Panc1 (cell line): ENCODE data around the gene MACROD2. TPM values are rescaled to one million over a fixed set of nuclear protein-coding genes. Genes with fewer than 3 reads are reported as not detected.

Experiments
- ATAC-seq: fragments of 200-7000 bp; cut with Tn5 transposase; 2 replicates; pipeline ENCODE4 v1.9.1; 2020; ENCODE audit warnings: mild to moderate bottlenecking, moderate library complexity
- BruUV-seq: library from RNA; stranded (reverse); fragments of 400-500 nt; replicated peaks from 2 replicates; lab custom pipeline; 2021; lab: Mats Ljungman, UMichigan
- CTCF ChIA-PET: fragments of 300-600 bp; sonication (Branson Sonifier 250); formaldehyde crosslinking; loops from one replicate; lab custom pipeline; 2022; ENCODE audit warnings: antibody characterized with exemption; lab: Charles Lee
- POLR2A ChIA-PET: fragments of 300-600 bp; sonication (Branson Sonifier 250); formaldehyde crosslinking; loops from one replicate; lab custom pipeline; 2022; ENCODE audit warnings: antibody characterized with exemption; lab: Charles Lee
- DNase-seq: peaks from one replicate; pipeline ENCODE4 v3.0.0-alpha.2; 2010; ENCODE audit warnings: low read depth, low spot score
- H3K27ac ChIP-seq: 2 replicates; pipeline ENCODE4 v1.5.1; 2011; ENCODE audit warnings: mild to moderate bottlenecking, low read length, inconsistent platforms
- H3K27me3 ChIP-seq: fragments of 200-500 bp; sonication (Bioruptor generic); 2 replicates; pipeline ENCODE4 v1.6.0; 2014; ENCODE audit warnings: low read length, inconsistent platforms; ENCODE audit not compliant: control insufficient read depth, insufficient read depth
- H3K36me3 ChIP-seq: fragments of 200-500 bp; sonication (Bioruptor generic); 2 replicates; pipeline ENCODE4 v1.5.1; 2014; ENCODE audit warnings: inconsistent platforms, mild to moderate bottlenecking, low read length, moderate library complexity; ENCODE audit not compliant: control insufficient read depth, insufficient read depth
- H3K4me1 ChIP-seq: 2 replicates; pipeline ENCODE4 v1.5.1; 2011; ENCODE audit warnings: inconsistent platforms, mild to moderate bottlenecking, low read length, moderate library complexity; ENCODE audit not compliant: control insufficient read depth, insufficient read depth
- H3K4me3 ChIP-seq, 2 experiments: 2 replicates each; pipeline ENCODE4 v1.5.1; 2011 to 2012; ENCODE audit warnings: low read depth in 2 of 2, low read length in 2 of 2, mild to moderate bottlenecking in 2 of 2, inconsistent platforms in 1 of 2, moderate library complexity in 1 of 2
- H3K9me3 ChIP-seq: fragments of 200-500 bp; sonication (Bioruptor generic); 2 replicates; pipeline ENCODE4 v1.5.1; 2014; ENCODE audit warnings: low read depth, mild to moderate bottlenecking, inconsistent platforms, low read length, moderate library complexity; ENCODE audit not compliant: control insufficient read depth, insufficient read depth
- POLR2AphosphoS5 ChIP-seq: IDR thresholded peaks from 2 replicates; pipeline ENCODE4 v1.6.1; 2012; ENCODE audit warnings: mild to moderate bottlenecking, low read depth, low read length, moderate library complexity
- SIN3A ChIP-seq: IDR thresholded peaks from 2 replicates; pipeline ENCODE4 v1.6.1; 2012; ENCODE audit warnings: low read depth, mild to moderate bottlenecking, low read length, moderate library complexity, borderline replicate concordance; ENCODE audit not compliant: insufficient read depth
- TCF7L2 ChIP-seq: IDR thresholded peaks from 2 replicates; pipeline ENCODE4 v1.6.1; 2011; ENCODE audit warnings: mild to moderate bottlenecking, low read depth, low read length, inconsistent platforms
- in situ Hi-C: cut with HindIII; loops from 2 replicates; pipeline ENCODE4 v1.10.0; 2016; ENCODE audit warnings: low sequenced_read_pairs, low pct_unique_long_range_greater_than_20kb
- intact Hi-C: fragments of 100-400 bp; cut with micrococcal nuclease; formaldehyde crosslinking; loops from one replicate; pipeline ENCODE4 v1.10.0; 2022; ENCODE audit not compliant: unreplicated experiment
- total RNA-seq: library from RNA; stranded (reverse); gene quantifications from one replicate; pipeline ENCODE4 v1.2.1, GENCODE V29; 2021; ENCODE audit not compliant: unreplicated experiment
- TF ChIP-seq, protein P1 (sequence below), 2 experiments: IDR thresholded peaks; 2 replicates each; pipeline ENCODE4 v1.6.1; 2011 to 2012; ENCODE audit warnings: low read depth in 2 of 2, control low read depth in 1 of 2, low read length in 1 of 2, mild to moderate bottlenecking in 1 of 2, moderate library complexity in 1 of 2; ENCODE audit not compliant: insufficient read depth in 1 of 2
- TF ChIP-seq, protein P2 (sequence below): fragments of 450-650 bp; IDR thresholded peaks from 2 replicates; pipeline ENCODE4 v1.5.1; 2017; ENCODE audit warnings: mild to moderate bottlenecking

MACROD2 gene
- total RNA-seq, 1 experiment from 2014 or later, result 1.2 TPM

DNA sequence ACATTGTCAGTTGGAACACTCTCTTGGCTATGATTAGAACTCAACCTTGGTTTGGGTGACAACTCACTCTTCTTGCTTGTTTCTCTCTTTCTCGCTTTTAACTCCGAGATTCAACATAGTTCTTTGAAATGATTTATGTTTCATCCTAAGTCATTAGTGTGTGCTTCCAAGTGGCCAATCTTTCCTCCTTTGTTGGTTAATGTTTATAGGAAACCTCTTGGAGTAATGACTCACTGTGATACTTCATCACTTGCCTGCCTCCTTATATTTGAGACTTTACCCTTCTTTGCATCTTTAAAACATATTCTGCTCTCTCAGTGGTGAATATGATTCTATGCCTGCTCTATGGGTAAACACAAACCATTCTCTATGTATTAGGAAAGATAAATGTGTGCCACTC, 621.8 kb downstream of the MACROD2 start:
- intact Hi-C loops, result no loop called here
- H3K9me3 ChIP-seq, result no peaks in the 10 kb centered on the region
- no peaks in the 10 kb centered on the region for H3K4me1 ChIP-seq
- ATAC-seq, result no peak
- BruUV-seq, result no TSS peak
- ChIA-PET POLR2A (no interaction called here), CTCF (no interaction called here)
- H3K27ac ChIP-seq, result no peak overlapping the region
- no peak for DNase-seq
- in situ Hi-C loops, result no loop called here
- no peaks in the 10 kb centered on the region for H3K27me3 ChIP-seq
- TF ChIP-seq, protein P1, sequence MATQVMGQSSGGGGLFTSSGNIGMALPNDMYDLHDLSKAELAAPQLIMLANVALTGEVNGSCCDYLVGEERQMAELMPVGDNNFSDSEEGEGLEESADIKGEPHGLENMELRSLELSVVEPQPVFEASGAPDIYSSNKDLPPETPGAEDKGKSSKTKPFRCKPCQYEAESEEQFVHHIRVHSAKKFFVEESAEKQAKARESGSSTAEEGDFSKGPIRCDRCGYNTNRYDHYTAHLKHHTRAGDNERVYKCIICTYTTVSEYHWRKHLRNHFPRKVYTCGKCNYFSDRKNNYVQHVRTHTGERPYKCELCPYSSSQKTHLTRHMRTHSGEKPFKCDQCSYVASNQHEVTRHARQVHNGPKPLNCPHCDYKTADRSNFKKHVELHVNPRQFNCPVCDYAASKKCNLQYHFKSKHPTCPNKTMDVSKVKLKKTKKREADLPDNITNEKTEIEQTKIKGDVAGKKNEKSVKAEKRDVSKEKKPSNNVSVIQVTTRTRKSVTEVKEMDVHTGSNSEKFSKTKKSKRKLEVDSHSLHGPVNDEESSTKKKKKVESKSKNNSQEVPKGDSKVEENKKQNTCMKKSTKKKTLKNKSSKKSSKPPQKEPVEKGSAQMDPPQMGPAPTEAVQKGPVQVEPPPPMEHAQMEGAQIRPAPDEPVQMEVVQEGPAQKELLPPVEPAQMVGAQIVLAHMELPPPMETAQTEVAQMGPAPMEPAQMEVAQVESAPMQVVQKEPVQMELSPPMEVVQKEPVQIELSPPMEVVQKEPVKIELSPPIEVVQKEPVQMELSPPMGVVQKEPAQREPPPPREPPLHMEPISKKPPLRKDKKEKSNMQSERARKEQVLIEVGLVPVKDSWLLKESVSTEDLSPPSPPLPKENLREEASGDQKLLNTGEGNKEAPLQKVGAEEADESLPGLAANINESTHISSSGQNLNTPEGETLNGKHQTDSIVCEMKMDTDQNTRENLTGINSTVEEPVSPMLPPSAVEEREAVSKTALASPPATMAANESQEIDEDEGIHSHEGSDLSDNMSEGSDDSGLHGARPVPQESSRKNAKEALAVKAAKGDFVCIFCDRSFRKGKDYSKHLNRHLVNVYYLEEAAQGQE (IDR thresholded peaks at IDR 0.05; ENCODE audit: insufficient read depth in 1 of 2, low read depth in 2 of 2, low read length in 1 of 2), result no peak
- no peak for TF ChIP-seq SIN3A
- TF ChIP-seq POLR2AphosphoS5, result no peak
- TF ChIP-seq, protein P2, sequence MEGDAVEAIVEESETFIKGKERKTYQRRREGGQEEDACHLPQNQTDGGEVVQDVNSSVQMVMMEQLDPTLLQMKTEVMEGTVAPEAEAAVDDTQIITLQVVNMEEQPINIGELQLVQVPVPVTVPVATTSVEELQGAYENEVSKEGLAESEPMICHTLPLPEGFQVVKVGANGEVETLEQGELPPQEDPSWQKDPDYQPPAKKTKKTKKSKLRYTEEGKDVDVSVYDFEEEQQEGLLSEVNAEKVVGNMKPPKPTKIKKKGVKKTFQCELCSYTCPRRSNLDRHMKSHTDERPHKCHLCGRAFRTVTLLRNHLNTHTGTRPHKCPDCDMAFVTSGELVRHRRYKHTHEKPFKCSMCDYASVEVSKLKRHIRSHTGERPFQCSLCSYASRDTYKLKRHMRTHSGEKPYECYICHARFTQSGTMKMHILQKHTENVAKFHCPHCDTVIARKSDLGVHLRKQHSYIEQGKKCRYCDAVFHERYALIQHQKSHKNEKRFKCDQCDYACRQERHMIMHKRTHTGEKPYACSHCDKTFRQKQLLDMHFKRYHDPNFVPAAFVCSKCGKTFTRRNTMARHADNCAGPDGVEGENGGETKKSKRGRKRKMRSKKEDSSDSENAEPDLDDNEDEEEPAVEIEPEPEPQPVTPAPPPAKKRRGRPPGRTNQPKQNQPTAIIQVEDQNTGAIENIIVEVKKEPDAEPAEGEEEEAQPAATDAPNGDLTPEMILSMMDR, result no peak
- TF ChIP-seq TCF7L2, result no peak
- H3K36me3 ChIP-seq, result no peaks in the 10 kb centered on the region
- H3K4me3 ChIP-seq, result no peak overlapping the region

DNA sequence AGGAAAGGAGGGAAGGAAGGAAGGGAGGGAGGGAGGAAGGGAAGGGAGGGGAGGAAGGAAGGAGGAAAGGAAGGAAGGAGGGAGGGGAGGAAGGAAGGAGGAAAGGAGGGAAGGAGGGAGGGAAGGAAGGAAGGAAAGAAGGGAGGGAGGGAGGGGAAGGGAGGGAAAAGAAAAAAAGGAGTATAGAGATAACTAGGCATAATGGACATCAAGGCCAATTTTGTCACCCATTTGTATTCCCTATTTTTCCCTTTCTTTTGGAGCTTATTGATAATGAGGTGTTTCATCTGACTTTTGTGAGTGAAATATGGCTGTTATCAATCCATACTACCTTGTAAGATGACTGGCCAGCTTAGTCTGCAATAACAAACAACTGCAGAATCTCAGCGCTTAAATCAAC, 624.1 kb downstream of the MACROD2 start:
- no peaks in the 10 kb centered on the region for H3K36me3 ChIP-seq
- no TSS peak for BruUV-seq
- TF ChIP-seq TCF7L2, result no peak
- ChIA-PET POLR2A (no interaction called here), CTCF (no interaction called here)
- no peak overlapping the region for H3K27ac ChIP-seq
- no peak for ATAC-seq
- H3K27me3 ChIP-seq, result no peaks in the 10 kb centered on the region
- intact Hi-C loops (no loop called here), in situ Hi-C loops (no loop called here)
- H3K4me1 ChIP-seq, result no peaks in the 10 kb centered on the region
- no peak overlapping the region for H3K4me3 ChIP-seq
- H3K9me3 ChIP-seq, result no peaks in the 10 kb centered on the region
- no peak for DNase-seq

DNA sequence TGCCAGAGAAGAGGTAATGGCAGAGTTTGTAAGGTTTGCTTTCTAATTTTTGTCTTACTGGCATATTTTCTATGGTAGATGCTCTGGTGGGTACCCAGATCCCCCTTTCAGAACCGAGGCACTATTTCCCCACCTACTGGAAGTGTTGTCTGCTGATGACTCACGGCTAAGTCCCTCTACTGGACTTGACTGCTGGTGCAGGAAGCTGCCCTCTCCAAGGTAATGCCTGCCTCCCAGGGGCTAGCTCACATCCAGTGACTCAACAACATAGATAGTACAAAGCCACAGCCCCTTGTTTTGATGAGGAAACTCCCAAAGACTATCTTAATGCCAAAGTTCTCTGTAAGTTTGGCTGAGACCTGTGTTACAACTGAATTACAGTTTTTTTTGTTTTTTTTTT, 627.5 kb downstream of the MACROD2 start:
- ChIA-PET POLR2A (no interaction called here), CTCF (no interaction called here)
- DNase-seq (no peak), ATAC-seq (no peak)
- Histone ChIP-seq H3K27ac (no peak overlapping the region), H3K4me1 (no peaks in the 10 kb centered on the region), H3K4me3 (no peak overlapping the region), H3K36me3 (no peaks in the 10 kb centered on the region), H3K27me3 (no peaks in the 10 kb centered on the region), H3K9me3 (no peaks in the 10 kb centered on the region)
- in situ Hi-C loops (no loop called here), intact Hi-C loops (no loop called here)
- no TSS peak for BruUV-seq
- no peak for TF ChIP-seq SIN3A
- TF ChIP-seq POLR2AphosphoS5, result no peak
- TF ChIP-seq, protein P2, result no peak
- TF ChIP-seq, protein P1 (IDR thresholded peaks at IDR 0.05; ENCODE audit: insufficient read depth in 1 of 2, low read depth in 2 of 2, low read length in 1 of 2), result no peak
- no peak for TF ChIP-seq TCF7L2
